Astrocyte (in vitro differentiated cells and primary cell): ENCODE data around the gene ITGB2.

Source experiments
- EZH2 ChIP-seq: IDR thresholded peaks from 2 replicates; pipeline ENCODE4 v1.6.1; 2012; ENCODE audit warnings: mild to moderate bottlenecking, low read length, inconsistent platforms; ENCODE audit not compliant: insufficient read depth
- TF ChIP-seq, protein P1 (sequence below): IDR thresholded peaks from 2 replicates; pipeline ENCODE4 v1.5.1; 2011; ENCODE audit warnings: low read depth, mild to moderate bottlenecking, inconsistent platforms, low read length, moderate library complexity; ENCODE audit not compliant: insufficient read depth

DNA sequence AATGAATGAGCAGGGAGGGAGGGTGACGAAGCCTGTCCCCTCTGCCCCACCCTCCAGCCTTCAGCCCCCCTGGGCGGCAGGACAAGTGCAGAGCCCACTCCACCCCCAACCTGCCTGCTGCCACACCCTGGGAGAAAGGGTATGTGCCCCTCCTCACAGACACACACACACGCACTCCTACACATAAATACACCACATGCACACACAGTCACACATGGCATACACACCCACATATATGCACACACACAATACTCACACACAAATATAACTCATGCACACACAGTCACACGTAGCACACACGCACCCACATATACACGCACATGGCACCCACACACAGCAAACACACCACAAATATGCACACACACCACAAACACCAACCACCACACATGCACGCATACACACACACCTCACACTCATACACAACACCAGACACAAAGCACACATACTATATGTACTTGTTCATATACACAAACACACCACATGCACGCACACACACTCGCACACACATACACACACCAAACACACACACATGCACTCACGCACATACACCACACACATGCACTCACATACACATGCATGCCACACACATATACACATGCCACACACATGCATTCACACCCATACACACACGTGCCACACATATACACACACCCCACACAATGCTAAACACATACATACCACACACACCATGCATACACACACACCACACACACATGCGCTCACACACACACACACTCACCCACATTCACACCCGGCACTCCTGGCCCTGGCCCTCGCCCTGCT, 16.4 kb downstream of the ITGB2 start:
- no peak for TF ChIP-seq EZH2
- TF ChIP-seq, protein P1, sequence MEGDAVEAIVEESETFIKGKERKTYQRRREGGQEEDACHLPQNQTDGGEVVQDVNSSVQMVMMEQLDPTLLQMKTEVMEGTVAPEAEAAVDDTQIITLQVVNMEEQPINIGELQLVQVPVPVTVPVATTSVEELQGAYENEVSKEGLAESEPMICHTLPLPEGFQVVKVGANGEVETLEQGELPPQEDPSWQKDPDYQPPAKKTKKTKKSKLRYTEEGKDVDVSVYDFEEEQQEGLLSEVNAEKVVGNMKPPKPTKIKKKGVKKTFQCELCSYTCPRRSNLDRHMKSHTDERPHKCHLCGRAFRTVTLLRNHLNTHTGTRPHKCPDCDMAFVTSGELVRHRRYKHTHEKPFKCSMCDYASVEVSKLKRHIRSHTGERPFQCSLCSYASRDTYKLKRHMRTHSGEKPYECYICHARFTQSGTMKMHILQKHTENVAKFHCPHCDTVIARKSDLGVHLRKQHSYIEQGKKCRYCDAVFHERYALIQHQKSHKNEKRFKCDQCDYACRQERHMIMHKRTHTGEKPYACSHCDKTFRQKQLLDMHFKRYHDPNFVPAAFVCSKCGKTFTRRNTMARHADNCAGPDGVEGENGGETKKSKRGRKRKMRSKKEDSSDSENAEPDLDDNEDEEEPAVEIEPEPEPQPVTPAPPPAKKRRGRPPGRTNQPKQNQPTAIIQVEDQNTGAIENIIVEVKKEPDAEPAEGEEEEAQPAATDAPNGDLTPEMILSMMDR = no peak
